A204.1 (cell line): ENCODE results near the gene DRC7.
"Not testable (repeated sequence)": the region's sequence is repeated elsewhere in the genome, so short reads cannot be mapped to it uniquely, and the experiment has no call there.

ENCODE experiments used
- FAIRE-seq: peaks from 2 replicates; lab custom pipeline; 2012; peaks lifted over from hg19 to GRCh38; lab: Jason Lieb, UNC

Gene DRC7

DNA sequence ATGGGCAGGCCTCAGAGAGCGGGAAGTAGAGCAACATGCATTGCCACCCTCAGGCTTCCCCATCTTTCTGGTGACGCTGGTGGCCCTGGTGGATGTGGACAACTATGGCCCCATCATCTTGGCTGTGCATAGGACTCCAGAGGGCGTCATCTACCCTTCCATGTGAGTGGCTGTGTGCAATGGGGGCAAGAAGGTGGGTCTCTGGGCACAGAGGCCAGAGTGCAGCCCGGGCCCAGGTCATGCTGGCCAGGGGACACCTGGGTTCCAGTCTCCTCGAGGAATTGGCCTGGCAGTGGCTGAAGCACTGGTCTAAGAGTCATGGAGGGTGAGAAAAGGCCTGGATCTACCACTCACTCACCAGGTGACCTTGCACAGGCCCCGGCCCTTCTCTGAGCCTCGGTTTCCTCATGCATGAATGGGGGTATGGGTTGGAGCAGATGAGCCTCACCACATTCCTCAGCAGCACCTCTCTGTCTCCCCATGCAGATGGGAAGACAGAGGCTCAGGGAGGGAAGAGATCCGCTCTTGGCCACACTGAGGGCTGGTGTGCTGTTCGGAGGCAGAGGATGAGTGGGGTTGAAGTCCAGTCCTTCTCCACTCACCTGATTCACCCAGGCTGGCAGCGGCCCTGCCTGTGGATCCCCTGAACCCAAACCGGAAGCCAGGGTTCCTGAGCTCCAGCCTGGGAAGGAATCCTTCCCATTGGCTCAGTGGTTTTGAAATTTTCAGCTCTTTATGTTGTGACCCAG lies 33.7 kb upstream of the DRC7 start:
- FAIRE-seq: no peak

DNA sequence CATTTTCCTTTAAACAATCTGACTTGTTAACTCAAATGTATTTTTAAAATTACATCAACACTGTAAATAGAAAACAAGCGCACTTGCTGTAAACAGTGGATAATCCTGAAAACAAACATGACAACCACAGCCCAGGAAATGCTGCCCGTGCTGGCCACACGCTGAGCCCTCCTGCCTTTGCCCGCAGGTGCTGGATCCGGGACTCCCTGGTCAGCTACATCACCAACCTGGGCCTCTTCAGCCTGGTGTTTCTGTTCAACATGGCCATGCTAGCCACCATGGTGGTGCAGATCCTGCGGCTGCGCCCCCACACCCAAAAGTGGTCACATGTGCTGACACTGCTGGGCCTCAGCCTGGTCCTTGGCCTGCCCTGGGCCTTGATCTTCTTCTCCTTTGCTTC lies 33.1 kb upstream of the DRC7 start:
- no peak for FAIRE-seq

DNA sequence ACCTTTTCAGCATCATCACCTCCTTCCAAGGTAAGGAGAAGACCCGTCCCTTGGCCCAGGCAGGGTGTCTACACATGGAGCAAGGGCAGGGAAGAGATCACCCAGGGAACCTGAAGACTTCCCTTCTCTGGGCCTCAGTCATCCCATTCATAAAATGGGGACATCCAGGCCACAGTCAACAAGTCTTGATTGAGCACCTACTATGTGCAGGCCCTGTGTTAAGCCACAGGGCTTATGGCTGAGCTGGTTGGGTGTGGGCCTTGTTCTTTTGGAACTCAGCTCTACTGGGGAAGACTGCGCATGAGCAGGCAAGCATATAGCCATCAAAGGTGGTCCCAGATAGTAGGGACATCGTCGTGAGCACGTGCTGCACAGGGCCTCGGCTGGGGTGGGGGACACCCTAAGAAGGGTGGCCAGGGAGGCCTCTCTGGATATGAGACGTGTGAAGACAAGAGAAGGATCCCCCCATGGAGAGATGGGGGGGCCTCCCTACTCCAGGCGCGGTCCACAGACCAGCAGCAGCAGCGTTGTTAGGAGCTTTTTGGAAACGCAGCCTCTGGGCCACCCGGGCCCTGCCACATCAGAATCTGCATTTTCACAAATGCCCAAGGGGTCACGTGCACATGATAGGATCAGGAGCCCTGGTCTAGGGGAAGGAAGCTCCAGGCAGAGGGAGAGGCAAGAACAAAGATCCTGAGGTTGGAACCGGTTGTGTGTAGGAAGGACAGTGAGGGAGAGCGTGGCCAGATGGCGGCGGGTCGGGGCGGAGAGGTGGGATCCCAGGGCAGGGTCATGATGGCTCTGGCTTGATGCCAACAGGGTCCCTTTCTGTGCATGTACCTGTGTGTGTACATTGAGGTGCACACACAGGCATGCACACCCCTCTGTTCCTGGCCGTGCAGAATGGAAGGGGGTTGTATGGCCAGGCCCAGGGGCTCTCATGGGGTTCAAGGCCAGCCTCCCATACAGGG lies 32.4 kb upstream of the DRC7 start:
- no peak for FAIRE-seq

DNA sequence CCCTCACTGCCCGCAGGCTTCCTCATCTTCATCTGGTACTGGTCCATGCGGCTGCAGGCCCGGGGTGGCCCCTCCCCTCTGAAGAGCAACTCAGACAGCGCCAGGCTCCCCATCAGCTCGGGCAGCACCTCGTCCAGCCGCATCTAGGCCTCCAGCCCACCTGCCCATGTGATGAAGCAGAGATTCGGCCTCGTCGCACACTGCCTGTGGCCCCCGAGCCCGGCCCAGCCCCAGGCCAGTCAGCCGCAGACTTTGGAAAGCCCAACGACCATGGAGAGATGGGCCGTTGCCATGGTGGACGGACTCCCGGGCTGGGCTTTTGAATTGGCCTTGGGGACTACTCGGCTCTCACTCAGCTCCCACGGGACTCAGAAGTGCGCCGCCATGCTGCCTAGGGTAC lies 31.2 kb upstream of the DRC7 start:
- FAIRE-seq: no peak

DNA sequence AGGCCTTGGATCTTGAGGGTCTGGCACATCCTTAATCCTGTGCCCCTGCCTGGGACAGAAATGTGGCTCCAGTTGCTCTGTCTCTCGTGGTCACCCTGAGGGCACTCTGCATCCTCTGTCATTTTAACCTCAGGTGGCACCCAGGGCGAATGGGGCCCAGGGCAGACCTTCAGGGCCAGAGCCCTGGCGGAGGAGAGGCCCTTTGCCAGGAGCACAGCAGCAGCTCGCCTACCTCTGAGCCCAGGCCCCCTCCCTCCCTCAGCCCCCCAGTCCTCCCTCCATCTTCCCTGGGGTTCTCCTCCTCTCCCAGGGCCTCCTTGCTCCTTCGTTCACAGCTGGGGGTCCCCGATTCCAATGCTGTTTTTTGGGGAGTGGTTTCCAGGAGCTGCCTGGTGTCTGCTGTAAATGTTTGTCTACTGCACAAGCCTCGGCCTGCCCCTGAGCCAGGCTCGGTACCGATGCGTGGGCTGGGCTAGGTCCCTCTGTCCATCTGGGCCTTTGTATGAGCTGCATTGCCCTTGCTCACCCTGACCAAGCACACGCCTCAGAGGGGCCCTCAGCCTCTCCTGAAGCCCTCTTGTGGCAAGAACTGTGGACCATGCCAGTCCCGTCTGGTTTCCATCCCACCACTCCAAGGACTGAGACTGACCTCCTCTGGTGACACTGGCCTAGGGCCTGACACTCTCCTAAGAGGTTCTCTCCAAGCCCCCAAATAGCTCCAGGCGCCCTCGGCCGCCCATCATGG lies 30.5 kb upstream of the DRC7 start:
- FAIRE-seq: no peak

DNA sequence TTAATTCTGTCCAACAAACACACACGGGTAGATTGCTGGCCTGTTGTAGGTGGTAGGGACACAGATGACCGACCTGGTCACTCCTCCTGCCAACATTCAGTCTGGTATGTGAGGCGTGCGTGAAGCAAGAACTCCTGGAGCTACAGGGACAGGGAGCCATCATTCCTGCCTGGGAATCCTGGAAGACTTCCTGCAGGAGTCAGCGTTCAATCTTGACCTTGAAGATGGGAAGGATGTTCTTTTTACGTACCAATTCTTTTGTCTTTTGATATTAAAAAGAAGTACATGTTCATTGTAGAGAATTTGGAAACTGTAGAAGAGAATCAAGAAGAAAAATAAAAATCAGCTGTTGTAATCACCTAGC lies 30.0 kb upstream of the DRC7 start:
- FAIRE-seq: no peak

DNA sequence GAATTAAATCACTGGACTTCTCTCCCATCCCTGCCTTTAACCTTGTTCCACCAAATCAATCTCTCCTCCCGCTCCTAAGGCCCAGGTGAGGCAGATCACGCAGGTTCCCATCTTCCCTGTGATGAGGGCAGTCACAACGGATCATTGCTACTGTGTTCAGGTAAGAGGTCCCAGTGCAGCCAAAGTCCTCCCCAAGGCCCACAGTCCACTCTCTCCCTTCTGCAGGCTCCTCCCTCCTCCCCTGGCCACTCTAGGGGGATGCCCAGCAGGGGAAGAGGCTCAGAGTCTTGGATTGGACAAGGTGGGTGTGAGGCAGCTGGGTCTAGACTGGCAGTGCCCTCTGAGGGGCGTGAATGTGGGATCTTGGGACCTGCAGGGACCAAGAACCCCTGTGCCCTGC lies 29.1 kb upstream of the DRC7 start:
- no peak for FAIRE-seq

DNA sequence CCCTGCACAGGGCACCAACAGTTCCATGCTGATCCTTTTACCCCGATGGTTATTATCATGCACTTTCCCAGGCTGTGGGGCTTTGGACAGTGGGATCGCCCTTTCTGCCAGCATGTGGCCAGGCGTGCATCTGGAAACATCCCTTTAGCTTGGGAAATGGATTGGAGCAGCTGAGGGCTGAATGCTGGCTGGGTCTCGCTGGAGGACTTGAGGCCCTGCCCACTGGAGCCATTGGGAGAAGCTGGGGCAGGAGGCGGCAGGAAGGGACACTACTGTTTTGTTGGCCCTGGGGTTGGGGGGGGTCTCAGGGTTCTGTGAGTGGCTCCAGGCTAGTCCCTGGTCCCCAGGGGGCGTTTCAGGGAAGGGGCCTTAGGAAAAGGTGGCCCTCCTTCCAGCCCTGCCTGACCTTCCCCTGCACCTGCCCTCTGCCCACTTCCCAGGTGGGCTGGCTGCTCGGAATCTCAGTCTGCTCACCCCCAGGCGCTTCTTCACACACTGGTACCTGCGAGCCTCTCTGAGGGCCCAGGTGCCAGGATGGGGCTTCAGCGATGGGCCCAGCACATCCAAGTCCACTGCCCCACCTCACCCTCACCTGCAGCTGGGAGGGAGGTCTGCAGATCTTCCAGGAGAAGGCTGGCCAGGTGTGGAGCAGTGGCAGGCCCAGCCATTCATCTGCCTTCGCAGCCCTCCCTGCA lies 28.1 kb upstream of the DRC7 start:
- no peak for FAIRE-seq

DNA sequence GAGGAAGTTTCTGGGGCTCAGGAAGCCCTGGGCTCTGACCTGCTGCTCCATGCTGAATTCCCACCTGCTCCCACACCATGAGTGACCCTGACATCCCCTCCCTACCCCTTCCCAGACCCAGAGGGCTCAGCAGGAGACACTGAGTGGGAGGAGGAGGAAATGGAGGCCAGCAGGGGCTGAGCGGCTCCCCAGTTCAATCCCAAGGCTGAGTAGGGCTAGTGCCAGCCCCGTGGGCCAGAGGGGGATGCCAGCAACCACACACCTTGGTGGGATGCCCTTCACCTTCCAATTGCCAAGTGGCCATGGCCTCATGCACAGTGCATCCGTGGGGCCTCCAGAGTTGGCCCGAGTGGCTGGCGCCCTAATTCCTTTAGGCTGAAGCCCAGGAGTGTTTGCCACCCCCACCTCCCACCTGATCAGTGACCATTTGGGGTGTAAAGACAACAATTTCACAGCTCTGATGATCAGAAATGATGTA lies 27.5 kb upstream of the DRC7 start:
- FAIRE-seq: no peak

DNA sequence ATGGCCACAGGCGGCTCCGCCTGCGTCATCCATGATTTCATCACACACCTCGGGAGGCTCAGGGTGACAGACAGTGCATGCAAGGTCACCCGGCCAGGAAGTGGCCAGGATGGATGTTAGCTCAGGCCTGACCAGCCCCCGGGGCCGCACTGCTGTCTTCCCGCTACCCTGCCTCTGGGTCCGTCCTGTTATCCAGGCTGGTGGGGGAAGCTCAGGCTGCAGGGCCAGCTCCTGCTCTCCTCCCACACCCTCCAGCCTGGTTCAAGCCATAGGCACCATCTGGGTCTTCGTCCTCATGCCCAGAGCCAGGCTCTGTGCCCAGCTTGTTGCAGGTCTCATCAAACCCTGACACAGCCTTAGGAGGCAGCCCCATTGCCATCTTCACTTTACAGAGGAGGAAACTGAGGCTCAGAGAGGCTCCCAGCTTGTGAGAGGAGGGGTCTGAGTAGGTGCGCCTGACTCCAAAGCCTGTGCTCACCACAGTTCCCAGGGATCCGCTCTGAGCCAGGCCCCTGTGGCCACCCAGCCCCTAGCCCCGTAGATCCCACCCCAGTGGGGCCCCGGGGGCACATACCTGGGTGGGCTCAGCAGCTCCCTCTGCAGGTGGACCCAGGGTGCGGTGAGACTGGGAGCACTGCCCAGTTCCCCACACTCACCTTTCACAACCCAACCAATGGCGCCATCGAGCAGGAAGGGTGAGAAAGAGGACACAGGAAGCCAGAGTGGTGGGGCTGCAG lies 26.9 kb upstream of the DRC7 start:
- no peak for FAIRE-seq

DNA sequence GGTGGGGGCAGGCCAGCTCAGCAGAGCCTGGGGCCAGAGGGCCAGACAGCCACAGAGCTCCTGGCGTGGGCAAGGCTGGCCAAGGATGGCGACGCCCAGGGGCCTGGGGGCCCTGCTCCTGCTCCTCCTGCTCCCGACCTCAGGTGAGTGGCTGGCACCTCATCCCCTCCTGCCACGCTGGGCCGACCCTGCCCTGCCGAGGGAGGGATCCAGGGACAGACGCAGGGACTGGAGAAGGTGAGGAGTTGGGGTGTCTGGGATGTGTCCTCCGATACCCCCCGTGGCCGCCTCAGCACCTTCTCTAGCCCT lies 26.4 kb upstream of the DRC7 start, which contains the start of gene ADGRG3:
ADGRG3 (plus strand) TSS at position 44 of the 309 bp plus-strand sequence; CDS start at position 86, 42 bp downstream.
- FAIRE-seq: no peak

DNA sequence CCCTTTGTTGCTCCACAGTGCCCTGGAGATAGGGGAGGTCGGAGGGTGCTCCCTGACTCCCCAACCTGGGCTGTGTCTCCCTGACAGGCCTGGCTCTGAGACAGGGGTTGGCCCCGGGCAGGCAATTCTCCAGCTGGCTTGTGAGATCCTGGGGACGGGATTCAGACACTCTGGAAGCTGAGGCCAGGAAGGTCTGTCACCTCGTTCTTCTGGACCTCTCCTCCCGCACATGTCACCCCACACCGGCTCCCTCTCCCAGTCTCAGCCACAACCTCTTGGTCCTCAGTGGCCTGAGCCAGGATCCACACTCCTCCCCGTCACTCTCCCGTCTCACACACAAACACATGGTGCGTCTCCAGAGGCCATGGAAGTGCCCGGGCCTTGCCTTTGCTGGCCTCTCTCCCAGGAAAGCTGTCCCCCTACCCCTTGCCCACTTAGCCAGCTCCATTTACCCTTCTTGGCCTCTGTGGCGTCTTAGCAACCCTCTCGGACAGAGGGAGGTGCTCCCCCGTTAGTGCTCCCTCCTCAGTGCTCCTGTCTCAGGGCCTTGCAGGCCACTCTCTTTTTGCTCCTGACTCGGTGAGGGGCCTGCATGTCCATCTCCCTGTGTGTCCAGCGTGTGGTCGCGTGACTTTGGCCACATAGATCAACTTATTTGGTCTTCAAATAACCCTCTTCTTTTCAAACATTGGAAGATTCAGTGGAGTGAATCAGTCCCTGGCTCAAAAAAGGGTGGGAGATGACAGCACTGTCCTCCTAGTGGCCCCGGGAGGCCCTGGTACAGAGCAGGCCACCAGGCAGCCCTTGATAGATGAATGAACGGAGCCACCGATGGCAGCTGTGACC lies 25.8 kb upstream of the DRC7 start:
- FAIRE-seq: no peak

DNA sequence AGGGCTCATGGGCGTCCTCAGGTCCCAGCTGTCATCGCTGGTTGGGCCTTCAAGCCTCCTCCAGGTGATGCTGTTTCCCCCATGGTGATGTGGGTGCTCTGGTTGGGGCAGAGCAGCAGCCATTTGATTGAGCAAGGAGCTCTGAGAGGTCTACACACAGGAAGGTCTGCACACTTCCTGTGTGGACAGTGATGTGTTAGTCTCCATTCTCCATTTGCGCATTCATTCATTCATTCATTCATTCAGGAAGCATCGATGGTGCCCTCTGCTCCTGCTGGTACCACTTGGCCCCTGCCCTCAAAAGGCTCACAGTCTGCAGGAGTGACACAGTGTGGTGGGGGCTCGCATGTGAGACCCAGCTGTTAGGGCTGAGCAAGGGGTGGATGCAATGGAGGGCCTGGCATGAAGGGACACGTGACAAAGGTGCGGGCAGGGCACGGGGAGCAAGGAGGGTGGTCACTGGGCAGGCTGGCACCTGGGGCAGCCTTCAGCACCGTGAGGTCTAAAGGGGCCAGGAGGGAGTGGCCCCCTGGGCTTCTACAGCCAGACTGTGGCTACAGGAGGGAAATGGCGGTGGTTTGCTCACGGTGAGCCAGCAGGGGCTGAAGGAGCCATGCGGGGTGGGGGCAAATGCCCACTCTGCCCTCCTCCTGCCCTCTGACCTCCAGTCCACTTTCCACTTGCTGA lies 25.0 kb upstream of the DRC7 start:
- FAIRE-seq: no peak

DNA sequence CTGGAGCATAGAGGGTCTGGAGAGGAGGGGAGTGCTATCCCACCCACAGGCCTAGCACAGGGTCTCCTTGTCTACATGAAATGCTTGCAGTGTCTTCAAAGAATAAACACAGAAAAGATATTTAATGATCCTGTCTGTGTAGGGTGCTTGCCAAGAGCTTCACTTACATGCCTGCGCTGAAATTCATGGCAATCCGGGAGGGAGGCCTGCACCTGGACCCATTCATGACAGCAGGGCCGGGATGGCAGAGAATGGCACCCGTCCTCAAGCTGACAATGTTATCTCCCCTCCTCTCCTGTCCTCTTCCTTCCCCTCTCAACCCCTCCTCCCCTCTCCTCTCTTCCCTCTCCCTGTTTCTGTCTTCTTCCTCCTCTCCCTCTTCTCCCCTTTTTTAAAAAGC lies 24.4 kb upstream of the DRC7 start:
- FAIRE-seq: no peak

DNA sequence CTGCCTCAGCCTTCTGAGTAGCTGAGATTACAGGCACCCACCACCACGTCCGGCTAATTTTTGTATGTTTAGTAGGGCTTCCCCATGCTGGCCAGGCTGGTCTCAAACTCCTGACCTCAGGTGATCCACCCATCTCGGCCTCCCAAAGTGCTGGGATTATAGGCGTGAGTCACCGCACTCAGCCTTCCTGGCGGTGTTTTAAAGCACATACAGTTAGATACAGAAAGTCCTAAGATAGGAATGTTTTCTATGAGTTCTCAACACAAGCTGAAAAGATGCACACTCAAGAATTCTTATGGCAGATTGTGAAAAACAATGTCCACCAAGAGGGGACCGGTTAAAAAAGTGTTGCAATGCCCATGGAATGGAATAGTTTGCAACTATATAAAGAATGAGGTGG lies 23.2 kb upstream of the DRC7 start:
- FAIRE-seq: not testable (repeated sequence)

DNA sequence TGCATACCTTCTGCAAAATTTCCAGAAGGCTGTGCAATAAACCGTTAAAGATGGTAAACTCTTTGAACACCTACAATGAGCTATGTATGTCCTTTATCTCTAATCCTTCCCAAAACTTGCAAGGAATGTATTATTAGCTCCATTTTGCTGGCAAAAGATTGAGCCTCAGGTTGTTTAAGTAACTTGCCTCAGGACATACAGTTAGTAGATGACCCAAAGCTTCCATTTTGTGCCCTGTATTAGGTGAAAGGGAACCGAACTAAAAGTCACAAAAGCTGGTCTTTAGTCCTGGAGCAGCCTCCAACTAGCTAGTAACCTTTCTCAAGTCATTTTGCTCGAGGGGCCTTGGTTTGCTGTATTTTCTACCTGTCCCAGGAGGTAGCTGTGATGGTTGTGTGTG lies 22.2 kb upstream of the DRC7 start:
- FAIRE-seq: no peak

DNA sequence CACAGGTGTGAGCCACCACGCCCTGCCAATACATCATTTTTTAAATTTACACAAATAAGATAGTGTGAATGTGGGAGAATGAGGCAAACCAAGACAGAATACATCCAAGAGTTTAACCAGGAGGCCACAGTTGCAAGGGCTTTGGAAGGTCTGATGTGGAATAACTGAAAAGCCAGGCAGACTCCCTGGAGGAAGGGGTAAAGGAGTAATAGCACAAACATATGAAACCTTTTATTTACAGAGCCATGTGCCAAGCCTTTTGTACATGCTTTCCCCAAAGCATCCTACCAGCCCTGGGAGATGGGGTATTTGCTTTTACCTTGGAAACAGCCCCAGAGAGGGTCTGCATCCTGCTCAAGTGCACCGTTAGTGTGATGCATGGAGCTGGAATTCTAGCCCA lies 21.8 kb upstream of the DRC7 start:
- no peak for FAIRE-seq

DNA sequence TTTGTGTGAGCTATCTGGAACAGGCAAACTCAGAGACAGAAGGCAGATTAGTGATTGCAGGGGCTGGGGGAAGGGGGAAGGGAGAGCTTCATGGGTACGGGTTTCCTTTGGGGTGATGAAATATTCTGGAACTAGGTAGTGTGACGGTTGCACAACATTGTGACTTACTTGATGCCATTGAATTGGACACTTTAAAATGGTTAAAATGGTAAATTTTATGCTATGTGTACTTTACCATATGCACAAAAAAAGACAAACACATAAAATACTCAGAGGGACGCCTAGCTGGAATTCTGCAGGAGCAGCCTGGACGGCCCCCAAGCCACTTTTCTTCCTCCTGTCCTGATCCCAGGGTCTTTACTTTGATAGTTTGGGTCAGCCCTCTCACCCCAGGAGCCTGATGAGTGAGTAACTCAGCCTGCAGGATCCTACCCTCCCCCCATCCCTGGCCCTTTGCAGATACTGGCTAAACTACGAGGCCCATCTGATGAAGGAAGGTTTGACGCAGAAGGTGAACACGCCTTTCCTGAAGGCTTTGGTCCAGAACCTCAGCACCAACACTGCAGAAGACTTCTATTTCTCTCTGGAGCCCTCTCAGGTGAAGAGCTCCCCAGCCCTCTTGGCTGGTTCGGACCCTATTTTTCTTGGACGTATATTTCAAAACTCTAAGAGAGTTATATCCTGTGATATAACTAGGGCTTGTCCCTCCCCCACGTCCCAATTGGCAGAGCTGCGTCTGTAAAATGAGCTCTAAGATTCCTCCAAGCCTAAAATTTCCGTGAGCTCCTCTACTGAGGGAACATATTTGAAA lies 18.7 kb upstream of the DRC7 start:
- no peak for FAIRE-seq

DNA sequence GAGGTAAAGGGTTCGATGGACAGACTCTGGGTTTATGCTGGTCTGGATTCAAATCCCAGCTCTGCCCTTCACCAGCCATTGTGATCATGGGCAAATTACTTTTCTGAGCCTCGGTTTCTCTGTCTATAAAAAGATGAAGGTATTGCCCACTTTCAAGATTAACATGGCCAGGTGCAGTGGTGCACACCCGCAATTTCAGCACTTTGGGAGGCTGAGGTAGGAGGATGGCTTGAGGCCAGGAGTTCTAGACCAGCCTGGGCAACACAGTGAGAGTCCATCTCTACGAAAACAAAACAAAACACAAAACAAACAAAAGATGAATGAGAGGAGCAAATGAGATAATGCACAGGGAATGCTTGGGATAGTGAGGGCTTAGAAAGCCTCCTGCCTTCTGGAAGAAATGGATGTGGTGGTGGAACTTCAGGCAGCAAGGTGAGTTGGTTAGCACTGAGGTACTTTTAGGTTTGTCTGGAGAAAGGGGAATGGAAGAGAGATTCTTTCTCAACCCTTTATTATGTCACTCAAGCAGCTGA lies 18.0 kb upstream of the DRC7 start:
- FAIRE-seq: no peak
